Uterus (tissue), 4 donors: Measurements from ENCODE around the gene ITGA6. TPM values are rescaled to one million over a fixed set of nuclear protein-coding genes. Genes with fewer than 3 reads are reported as not detected.
A peak's percentile ranks its signal among the peaks of the same experiment; 100 is the strongest.

ENCODE experiments used
- DNase-seq, 2 donors: peaks; one replicate each; pipeline ENCODE4 v3.0.0-alpha.2; 2019 to 2020
- H3K27ac ChIP-seq, 2 donors: fragments of 200-600 bp; sonication (generic); 1 replicate in 1 of 2; 2 replicates in 1 of 2; pipeline ENCODE4 v1.5.1; 2016 to 2018
- H3K27me3 ChIP-seq, 2 donors: fragments of 200-600 bp; sonication (generic); one replicate each; pipeline ENCODE4 v1.5.1; 2018 to 2019; ENCODE audit warnings: control low read depth in 1 of 2
- H3K36me3 ChIP-seq, 2 donors: fragments of 200-600 bp; sonication (generic); one replicate each; pipeline ENCODE4 v1.5.1; 2019; ENCODE audit warnings: control low read depth in 1 of 2
- H3K4me1 ChIP-seq, 2 donors: fragments of 200-600 bp; sonication (generic); one replicate each; pipeline ENCODE4 v1.5.1; 2018 to 2019; ENCODE audit warnings: control low read depth in 1 of 2
- H3K4me3 ChIP-seq, 2 donors: fragments of 200-600 bp; sonication (generic); 1 replicate in 1 of 2; 2 replicates in 1 of 2; pipeline ENCODE4 v1.5.1; 2018 to 2019; ENCODE audit warnings: mild to moderate bottlenecking in 1 of 2
- H3K9me3 ChIP-seq, 2 donors: fragments of 200-600 bp; sonication (generic); one replicate each; pipeline ENCODE4 v1.5.1; 2019; ENCODE audit warnings: control low read depth in 1 of 2
- CTCF ChIP-seq, 4 experiments: fragments of 200-600 bp in 2 of 4; fragments of 450-650 bp in 2 of 4; sonication (generic) in 2 of 4; IDR thresholded peaks; one replicate each; pipeline ENCODE4 v1.5.1; 2016 to 2019; ENCODE audit warnings: antibody characterized with exemption in 4 of 4, mild to moderate bottlenecking in 2 of 4, moderate library complexity in 1 of 4
- POLR2A ChIP-seq, 2 donors: fragments of 450-650 bp; IDR thresholded peaks; one replicate each; pipeline ENCODE4 v1.6.1; 2016; ENCODE audit warnings: antibody characterized with exemption in 2 of 2, mild to moderate bottlenecking in 1 of 2, moderate library complexity in 1 of 2
- intact Hi-C: fragments of 100-400 bp; cut with DNase I; formaldehyde crosslinking; loops from one replicate; pipeline ENCODE4 v1.15.1; 2023; ENCODE audit warnings: low total_unique reads
- total RNA-seq, 4 donors: library from RNA; depleted of rRNA in 3 of 4; stranded (reverse); fragments of >200 nt in 3 of 4; gene quantifications; one replicate each; pipeline versions ENCODE4 v1.1.0 to v1.2.4, GENCODE V29; 2014 to 2023
- donor health status: DM: yes; HTN: yes; CAD: no.

Gene ITGA6
- total RNA-seq, 4 donors from 2014 or later, result 57.4 to 195 (median 120) TPM

GRCh38 chr2:172461591-172462372 lies 34.4 kb downstream of the ITGA6 start:
- intact Hi-C loops, result no loop called here
- TF ChIP-seq POLR2A (IDR thresholded peaks at IDR 0.05) (no peak), CTCF (IDR thresholded peaks at IDR 0.05) (peak; percentile 63 to 72 (median 70))
- peak; percentile 43 to 46 for DNase-seq

GRCh38 chr2:172462373-172462848 lies 35.0 kb downstream of the ITGA6 start:
- Histone ChIP-seq H3K9me3 (no peaks in the 10 kb centered on the region), H3K27ac (peak overlapping the region; percentile 40 to 66), H3K27me3 (no peaks in the 10 kb centered on the region), H3K36me3 (no peaks in the 10 kb centered on the region), H3K4me1 (peaks cover 4 to 5% of the 10 kb centered on the region in 2 donors), H3K4me3 (no peak overlapping the region)
- intact Hi-C loops, result no loop called here
- TF ChIP-seq CTCF (IDR thresholded peaks at IDR 0.05), result no peak
- no peak for DNase-seq

More at GRCh38 chr2:172461591-172462372, 34.4 kb downstream of the ITGA6 start:
- Histone ChIP-seq H3K27ac (peak overlapping the region; percentile 40 to 66), H3K4me3 (no peak overlapping the region), H3K36me3 (no peaks in the 10 kb centered on the region), H3K4me1 (peaks cover 4 to 5% of the 10 kb centered on the region in 2 donors), H3K27me3 (no peaks in the 10 kb centered on the region), H3K9me3 (no peaks in the 10 kb centered on the region)

GRCh38 chr2:172462849-172463381 lies 35.5 kb downstream of the ITGA6 start:
- peak overlapping the region; percentile 40 to 66 for H3K27ac ChIP-seq
- DNase-seq, result no peak
- TF ChIP-seq CTCF (IDR thresholded peaks at IDR 0.05) (no peak), POLR2A (IDR thresholded peaks at IDR 0.05) (no peak)
- peaks cover 4 to 5% of the 10 kb centered on the region in 2 donors for H3K4me1 ChIP-seq
- no peaks in the 10 kb centered on the region for H3K36me3 ChIP-seq
- H3K4me3 ChIP-seq, result no peak overlapping the region
- no peaks in the 10 kb centered on the region for H3K27me3 ChIP-seq
- H3K9me3 ChIP-seq, result no peaks in the 10 kb centered on the region
- intact Hi-C loops, result no loop called here

- H3K9me3 ChIP-seq, result no peaks in the 10 kb centered on the region
- H3K27ac ChIP-seq, result peak overlapping the region; percentile 66 to 67
- intact Hi-C loops, result loop anchor here (5.0 kb wide), 1 partner anchor 292 kb away; no protein-coding TSS in a partner anchor
- H3K27me3 ChIP-seq, result no peaks in the 10 kb centered on the region
- TF ChIP-seq CTCF (IDR thresholded peaks at IDR 0.05) (no peak), POLR2A (IDR thresholded peaks at IDR 0.05) (no peak)
- no peaks in the 10 kb centered on the region for H3K36me3 ChIP-seq
- H3K4me3 ChIP-seq, result no peak overlapping the region
- H3K4me1 ChIP-seq, result peaks cover 0 to 4% of the 10 kb centered on the region in 2 donors
- DNase-seq, result no peak
Observed at GRCh38 chr2:172464400-172465129, 37.2 kb downstream of the ITGA6 start.
